HG03469 (cell line): ENCODE data around the gene DNAH8.
"Not testable (repeated sequence)": the region's sequence is repeated elsewhere in the genome, so short reads cannot be mapped to it uniquely, and the experiment has no call there.

Experiments used
- ATAC-seq: cut with Tn5 transposase; IDR thresholded peaks from one replicate; pipeline ENCODE4 v1.9.1; 2021; ENCODE audit warnings: mild to moderate bottlenecking, moderate library complexity, moderate number of reproducible peaks; ENCODE audit not compliant: unreplicated experiment

Gene DNAH8

DNA sequence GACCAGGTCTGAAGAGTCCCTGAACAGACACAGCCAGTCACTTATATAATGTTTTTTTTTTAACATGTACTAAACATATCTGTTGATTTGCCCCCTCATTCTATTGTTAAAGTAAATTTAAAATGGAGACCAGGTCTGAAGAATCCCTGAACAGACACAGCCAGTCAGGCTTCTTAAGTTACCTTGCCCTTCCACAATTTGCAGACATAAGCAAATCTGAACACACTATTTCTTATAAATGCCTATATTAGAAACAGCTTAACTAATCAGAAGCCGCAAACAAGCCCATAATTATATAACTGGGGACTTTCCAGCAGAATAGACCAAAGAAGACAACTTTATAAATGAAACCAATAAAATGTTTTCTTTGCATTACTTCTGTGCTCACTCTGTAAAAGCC is 118.2 kb downstream of the DNAH8 start:
- ATAC-seq: no peak

DNA sequence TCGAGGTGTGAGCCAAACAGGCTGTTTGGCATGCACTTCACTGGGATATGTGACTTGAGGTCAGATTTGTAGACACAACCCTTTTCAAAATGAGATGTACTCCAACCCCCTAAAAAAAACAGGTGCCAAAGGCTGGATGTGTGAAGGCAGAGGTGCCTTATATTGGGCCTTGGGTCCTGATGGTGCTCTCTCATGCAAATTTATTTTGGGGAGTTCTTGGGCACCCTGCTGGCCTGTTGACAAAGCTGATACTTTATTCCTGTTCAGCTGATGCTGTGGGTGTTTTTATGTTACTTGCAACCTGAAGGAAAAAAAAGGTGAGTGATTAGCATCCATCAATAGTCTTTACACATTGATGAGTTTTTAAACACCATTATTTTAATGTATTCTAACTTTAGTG is 121.5 kb downstream of the DNAH8 start:
- ATAC-seq: no peak

DNA sequence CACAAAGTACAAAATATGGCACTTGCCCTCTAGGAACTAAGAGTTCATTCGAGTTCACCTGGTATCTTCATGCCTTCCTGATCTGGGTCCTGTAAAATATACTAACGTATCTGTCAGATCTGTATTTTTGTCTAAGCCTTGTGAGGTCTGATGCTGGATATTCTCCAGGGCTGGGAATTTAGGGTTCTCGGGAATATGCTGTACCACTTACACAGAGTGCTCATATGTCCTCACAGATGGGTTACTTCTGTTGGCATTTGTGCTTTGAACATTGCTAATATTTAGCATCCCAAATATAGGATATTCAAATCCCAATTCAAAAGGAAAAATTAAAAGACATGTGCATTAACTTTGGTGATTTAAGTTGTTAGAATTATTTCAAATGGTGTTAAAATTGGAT is 122.0 kb downstream of the DNAH8 start:
- ATAC-seq: no peak

DNA sequence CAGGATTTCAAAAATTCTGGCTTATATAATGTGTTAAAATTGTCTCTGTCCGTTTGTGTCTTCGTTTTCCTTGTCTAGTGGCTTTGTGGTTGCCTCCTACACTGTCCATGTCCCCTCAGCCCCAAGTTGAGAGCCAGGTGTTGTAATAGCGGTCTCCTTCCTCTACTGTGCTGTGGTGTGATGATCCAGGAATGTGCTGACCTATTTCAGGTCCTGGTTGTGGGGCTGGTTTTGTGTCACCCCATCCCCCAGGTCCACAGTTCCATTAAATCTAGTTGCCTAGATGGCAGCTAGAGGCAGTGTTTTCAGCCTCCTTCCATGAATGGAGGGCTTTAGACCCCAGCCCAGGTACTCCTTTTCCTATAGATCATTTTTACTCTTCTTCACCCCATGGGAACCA is 128.7 kb downstream of the DNAH8 start:
- ATAC-seq: no peak

DNA sequence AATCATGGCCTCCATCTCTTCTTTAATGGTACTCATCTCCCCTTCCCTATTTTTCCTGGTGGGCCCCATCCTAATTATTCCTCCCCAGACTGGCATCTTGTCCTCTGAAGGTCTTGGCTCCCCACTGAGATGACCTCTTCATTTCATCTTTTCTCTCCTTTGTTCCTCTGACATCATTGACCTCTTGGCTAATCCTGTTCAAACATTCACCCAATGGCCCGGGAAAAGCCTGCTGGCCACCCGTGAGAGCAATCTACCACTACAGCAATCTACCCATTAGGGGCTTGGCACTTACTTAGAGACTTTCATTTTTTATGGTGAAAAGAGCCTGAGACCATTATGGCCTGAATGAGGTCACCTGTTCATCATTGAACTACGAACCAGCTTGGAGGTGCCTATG is 130.8 kb downstream of the DNAH8 start:
- ATAC-seq: no peak

DNA sequence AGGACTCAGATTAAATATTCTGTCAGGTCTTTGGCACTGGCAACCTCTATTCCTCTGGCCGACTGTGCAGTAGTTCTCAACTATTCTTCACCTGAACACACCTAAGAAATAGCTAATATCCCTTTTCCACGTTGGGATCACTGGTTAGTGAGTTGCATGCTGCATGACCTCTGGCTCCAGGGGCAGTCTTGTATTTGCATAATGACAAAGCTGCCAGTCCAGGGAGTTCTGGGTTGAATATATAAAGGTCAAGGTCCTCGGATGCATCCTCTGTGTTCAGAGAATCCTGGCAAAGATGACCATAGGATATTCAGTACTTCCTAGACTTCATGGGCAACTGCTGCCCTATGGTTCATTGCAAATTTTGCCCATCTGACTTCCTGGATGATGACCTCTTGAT is 131.2 kb downstream of the DNAH8 start:
- ATAC-seq: no peak

DNA sequence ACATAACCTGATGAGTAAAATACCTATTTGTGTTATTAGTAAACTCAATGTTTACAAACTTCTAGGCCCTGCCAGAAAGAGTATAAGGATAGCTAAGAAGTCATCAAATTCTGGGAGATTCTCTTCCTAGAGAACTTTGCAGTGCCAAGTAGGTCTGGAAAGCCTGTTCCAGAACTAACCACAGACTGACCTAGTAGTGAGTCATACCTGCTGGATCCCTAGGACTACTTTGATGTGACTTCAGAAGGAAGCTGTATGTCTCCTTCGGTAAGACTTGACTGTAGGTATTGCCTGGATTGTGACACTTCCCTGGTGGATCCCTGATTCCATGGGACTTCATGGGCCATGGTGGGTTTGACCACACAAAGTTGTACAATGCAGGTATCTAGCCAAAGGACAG is 131.7 kb downstream of the DNAH8 start:
- ATAC-seq: no peak

DNA sequence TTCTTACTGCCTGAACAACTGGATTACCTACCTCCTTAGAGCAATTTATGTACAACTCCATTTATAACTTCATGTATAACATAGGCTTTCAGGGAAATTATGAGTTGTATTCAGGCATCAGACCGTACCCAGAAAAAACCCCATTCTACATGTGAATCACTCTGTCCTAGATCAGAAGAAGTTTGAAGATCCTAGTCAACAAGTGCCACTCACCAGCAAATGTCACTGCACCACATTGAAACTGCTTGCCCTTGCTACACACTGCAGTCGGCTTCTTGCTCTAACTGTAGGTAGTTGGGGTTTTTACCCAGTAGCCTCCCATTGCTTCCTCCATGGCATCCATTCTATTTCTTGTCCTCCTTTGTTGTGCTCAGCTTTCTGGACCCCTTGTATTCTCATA is 132.4 kb downstream of the DNAH8 start:
- no peak for ATAC-seq

DNA sequence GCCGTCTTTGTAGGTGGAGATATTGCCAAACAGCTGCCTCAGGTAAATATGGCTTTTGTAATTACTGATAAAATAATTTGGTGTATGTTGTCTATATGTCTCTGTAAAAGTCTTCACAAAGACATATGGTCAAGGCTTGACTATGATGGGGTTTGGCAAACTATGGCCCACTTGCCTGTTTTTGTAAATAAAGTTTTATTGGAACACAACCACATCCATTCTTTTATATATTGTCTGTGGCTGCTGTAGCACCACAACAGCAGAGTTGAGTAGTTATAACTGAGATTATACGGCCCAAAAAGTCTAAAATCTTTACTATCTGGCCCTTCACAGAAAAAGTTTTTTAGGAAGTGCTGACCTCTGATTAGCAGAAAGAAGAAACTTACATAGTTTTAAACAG is 133.6 kb downstream of the DNAH8 start:
- ATAC-seq: no peak

DNA sequence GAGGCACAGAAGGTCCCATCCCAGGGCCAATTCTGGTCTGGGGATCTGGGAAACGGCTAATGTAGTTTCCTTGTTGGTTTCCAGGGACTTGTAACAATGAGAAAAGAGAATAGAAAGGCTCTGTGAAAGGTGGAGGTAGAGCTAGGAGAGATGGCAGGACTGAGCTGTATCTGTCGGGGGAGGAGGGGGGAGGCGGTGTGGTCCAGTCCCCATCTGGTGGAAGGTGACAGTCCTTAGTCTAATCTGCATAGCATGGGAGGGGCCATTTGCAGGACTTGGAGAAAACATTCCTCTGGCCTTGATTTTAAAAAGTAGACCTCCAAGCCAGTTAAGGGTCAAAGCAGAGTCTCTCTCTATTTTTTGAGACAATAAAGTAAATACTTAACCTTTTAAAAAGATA is 137.1 kb downstream of the DNAH8 start:
- ATAC-seq: no peak

DNA sequence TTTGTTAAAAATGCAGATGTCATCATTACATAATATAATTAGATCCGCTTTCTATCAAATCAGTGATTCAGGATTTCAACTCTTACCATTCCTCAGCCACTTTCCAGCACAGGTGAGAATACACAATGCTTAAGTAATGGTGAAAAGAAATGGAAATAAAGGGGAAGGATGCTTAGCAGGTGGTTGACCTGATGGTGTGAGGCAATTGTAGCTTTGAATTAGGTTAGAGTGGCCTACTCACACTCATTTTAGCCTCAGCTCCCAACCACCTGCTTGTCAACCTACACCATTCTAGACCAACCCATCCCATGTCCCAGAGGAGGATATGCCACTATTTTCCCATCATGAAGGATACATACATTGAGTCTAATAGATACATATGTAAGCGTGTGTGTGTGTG is 138.1 kb downstream of the DNAH8 start:
- no peak for ATAC-seq

DNA sequence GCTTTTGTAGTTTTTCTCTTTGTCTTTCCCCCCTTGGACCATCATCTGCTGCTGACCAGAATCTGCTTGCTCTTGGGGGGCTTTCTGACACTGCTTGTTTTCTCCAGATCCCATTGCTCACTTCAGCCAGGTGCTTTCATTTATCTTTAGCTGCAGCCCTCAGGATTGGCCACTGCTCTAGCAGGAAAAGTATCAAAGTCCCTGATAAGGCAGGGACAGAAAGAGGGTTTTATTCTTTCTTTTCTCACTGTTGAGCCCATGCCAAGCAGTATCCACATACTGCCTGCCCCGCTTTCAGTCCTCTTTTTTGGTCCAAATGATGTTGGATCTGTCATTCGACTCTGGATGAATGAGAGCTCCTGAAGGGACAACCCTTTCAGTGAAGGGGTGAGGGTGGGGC is 141.4 kb downstream of the DNAH8 start:
- no peak for ATAC-seq

DNA sequence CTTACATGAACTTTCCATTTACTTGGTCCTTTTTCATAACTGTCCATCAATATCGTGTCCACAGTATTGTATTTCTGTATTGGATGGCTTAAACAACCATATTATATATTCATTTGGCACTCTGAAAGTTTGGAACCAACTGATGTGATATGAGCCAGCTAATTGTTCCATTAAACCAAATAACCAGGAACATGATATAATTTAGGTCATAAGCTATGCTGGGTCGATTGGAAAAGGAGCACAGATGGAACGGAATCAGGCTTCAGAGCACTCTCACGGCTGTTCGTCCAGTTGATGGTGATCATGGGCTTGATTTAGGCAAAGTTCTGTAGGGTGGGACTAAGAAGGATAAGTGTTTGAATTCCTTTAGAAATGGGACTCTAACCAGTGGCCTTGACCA is 142.7 kb downstream of the DNAH8 start:
- no peak for ATAC-seq

DNA sequence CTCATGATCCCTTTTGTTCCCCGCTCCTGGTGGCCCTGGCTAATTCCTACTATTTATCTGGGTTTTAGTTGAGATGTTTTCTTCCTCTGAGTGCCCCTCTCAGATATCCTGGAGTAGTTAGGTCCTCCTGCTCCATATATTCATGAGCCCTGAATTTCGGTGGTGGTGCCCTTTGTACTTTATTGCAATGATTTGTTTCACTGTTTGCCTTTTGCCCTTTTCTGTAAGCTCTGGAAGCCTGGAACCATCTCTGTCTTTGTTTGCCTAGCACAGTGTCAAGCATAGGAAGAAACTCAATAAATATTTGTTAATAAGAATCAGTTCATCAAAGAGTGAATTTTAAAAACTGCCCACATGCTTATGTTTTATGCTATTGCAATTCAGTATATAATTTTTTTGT is 144.9 kb downstream of the DNAH8 start:
- no peak for ATAC-seq

DNA sequence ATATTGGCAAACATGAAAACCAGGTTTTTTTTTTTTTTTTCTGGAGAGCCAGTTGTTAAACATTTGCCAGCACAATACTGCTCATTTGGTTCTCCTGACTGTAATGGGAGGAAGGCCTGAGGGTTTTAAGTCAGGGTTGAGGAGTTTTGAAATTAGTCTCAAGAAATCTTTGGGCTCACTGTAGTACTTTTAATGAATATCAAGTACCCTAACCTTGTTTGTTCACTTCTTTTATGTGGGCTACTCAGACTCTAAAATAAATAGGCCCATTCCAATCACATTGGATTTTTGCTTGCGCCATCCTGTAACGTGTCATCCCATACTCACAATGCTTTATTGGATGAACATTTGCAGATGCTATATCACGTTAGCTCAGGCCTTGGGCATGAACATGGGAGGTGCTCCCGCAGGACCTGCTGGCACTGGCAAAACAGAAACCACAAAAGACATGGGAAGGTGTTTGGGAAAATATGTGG is 146.9 kb downstream of the DNAH8 start:
- ATAC-seq: no peak

DNA sequence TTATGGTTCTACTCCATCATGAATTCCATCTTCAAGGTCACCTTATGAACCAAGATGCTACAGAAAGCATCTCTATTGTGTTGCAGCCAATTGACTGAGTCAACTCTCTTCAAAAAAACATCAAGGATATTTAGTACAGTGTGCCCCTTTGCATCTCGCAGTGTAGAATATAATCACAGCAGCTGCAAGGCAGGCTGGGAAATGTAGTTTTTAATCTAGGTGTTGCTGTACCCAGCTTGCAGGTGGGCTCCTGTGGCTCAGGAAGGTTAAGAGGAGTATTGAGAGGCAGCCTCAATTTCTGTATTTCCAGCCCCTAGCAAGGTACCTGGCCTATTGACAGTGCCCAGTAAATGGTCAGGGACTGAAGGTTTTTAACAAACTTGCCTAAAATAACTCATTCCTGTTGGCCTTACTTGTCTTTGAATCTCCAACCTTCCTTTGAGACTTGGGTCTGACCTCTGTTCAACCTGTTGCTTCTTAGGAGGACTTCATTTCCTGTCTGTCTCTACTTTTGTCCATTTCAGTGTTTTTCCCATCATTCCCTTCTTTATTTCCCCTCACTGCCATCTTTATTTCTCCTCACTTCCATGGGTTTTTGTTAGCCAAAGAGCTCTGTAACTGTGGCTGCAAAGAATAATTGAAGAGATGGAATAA is 150.5 kb downstream of the DNAH8 start:
- ATAC-seq: no peak

DNA sequence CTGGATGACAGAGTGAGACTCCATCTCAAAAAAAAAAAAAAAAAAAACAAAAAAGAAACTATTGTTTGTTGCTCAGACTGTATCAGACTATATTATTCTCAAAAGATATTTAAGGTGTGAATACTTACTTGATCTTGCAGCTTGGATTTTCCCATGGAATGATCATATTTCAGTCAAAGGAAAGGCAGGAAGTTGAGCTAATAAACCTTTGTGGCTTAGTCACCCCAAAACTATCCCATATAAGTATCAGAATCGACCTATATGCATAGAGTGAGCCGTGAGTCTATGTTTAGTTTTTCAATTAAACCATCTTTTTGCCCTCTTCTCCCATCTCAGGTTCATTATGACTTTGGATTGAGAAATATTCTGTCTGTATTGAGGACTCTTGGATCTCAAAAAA is 152.6 kb downstream of the DNAH8 start:
- no peak for ATAC-seq

DNA sequence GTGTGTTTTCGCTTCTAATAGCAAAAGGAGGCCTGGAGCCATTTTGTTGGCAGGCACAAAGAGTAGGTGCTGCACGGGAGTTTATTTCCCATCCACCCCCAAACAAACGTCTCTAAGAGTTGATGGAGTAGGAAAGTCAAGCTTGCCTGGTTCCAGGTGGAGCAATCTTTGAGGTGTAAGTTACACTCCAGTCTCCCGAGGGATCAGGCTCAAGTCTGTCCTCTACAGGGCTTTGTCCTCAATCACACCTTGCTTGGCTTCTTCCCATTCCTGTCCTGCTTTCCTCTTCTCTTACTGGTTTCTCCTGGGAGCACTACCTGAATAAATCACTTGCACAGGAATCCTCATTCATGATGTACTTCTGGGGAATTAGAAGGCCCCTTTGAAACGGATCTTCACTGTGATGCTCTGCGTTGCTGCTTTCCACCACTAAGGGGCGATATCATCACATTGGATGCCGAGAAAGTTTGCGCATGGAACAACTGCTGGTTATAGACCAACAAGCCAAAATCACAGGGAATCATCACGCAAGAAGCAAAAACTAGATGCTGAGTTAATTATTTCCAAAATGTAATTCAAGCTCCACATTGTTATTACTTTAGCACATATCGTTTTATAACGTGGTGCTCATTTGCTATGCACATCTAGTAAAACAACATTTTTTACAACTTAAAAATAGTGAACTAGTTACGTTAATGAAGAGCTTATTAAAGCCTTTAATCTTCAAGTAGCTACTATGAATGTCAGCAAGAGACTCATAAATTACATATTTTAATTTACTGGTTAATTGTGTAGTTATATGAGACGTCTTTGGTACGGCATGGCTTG is 156.8 kb downstream of the DNAH8 start:
- no peak for ATAC-seq

DNA sequence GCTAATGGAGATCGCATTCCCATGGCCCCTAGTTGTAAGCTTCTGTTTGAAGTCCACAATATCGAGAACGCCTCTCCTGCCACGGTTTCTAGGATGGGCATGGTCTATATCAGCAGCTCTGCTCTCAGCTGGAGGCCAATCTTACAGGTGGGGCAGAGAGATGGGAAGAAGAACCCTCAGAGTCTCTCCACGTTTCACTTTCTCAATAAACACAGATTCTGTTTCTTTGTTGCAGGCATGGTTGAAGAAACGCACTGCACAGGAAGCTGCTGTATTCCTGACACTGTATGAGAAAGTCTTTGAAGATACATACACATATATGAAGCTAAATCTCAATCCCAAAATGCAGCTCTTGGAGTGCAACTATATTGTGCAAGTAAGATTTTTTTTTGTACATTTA is 157.9 kb downstream of the DNAH8 start:
- ATAC-seq: no peak

DNA sequence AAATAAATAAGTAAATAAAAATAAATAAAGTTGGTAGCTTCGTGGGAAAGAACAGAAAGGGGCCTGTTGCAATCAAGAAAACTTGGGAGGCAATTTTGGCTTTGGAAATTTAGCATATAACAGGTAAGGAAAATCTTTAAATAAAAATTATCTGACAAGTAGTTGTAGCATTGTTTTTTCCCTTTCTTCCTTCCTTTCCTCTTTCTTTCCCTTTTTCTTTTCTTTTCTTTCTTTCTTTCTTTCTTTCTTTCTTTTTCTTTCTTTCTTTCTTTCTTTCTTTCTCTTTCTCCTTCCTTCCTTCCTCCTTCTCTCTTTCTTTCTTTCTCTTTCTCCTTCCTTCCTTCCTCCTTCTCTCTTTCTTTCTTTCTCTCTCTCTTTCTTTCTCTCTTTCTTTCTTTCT is 158.7 kb downstream of the DNAH8 start:
- ATAC-seq: not testable (repeated sequence)

DNA sequence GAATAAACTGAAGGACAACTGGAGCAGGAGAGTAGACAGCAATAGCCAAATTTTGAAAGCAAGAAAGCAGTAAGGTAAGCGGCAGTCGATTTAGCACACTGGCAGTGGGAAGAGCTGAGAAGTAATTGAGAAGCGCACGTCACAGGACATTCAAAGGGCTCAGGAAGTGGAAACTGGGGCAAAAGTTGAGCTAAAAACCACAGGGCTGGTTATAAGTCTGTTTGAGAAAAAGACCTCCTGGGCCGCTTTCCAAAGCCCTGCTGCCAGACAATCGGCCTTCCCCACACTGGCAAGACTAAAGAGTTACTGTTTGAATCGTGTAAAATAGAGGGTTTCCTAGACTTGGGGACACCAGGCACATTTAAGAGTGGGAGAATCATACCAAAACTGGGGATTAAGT is 161.4 kb downstream of the DNAH8 start:
- no peak for ATAC-seq

DNA sequence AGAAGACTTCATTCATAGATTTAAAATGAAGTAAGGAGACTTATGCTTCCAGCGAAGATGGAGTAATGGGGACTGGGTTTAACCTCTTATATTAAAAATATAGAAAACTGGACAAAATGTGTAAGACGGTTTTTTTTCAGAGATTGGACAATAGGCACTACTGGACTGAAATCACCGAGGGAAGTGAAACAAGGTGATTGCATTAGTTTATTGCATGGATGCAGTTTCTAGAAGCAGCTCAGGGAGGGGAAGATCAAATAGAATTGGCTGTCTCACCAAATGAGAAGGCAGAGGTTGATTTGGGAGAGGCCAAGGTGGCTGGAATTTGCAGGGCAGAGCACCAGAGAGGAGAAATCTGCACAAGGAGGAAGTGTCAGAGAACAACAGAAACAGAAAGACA is 162.6 kb downstream of the DNAH8 start:
- no peak for ATAC-seq

DNA sequence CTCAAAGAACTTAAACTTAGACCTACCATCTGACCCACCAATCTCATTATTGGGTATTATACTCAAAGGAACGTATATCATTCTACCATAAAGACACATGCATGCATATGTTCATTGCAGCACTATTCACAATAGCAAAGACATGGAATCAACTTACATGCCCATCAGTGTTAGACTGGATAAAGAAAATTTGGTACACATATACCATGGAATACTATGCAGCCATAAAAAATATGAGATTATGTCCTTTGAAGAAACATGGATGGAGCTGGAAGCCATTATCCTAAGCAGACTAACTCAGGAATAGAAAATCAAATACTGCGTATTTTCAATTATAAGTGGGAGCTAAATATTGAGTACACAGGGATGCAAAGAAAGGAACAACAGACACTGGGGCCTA is 167.0 kb downstream of the DNAH8 start:
- ATAC-seq: no peak
